HG03378 (cell line): ENCODE data around the gene MAPK12.
"Not testable (repeated sequence)": the region's sequence is repeated elsewhere in the genome, so short reads cannot be mapped to it uniquely, and the experiment has no call there.

Experiments
- ATAC-seq: cut with Tn5 transposase; IDR thresholded peaks from one replicate; pipeline ENCODE4 v1.9.1; 2021; ENCODE audit warnings: mild to moderate bottlenecking, moderate library complexity; ENCODE audit not compliant: unreplicated experiment

MAPK12 gene

DNA sequence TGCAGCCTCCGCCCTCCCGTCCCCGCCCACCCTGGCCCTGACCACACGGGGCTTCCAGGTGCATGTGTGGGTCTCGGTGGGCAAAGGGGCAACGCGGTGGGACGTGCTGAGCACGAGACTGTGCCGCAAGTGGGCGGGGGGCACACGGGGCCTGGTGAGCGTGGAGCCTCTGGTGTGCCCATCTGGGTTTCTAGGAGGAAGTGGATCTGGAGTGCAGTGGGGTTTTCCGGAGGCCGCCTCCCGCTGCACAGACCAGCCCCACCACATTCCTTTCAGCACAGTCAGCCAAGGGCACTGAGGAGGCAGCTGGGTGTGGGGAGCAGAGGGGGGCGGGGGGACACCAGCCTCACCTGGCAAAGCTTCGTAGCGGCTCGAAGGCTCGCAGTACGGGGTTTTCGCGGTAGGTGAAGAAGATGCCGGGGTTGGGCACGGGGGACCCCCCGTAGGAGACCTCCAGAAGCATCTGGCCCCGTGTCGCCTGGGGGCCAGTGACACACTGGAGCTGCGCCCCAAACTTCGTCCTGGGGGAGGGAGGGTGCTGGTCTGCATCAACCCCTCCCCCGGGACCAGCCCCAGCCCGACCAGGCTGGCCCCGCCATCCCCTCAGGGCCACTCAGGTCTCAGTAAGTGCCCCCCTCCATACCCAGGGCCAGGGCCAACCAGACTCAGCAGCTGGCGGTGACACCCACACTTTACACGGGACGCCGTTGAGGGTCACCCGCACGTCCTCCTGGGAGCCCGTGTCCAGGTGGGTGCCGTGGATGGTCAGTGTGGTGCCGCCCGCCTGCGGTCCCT lies 21.1 kb upstream of the MAPK12 start:
- no peak for ATAC-seq

GRCh38 chr22:50281957-50282356 lies 20.5 kb upstream of the MAPK12 start:
- ATAC-seq = no peak

GRCh38 chr22:50281384-50281760 lies 19.9 kb upstream of the MAPK12 start:
- ATAC-seq = no peak

- ATAC-seq = no peak
Observed at GRCh38 chr22:50280708-50281383, 19.4 kb upstream of the MAPK12 start.

DNA sequence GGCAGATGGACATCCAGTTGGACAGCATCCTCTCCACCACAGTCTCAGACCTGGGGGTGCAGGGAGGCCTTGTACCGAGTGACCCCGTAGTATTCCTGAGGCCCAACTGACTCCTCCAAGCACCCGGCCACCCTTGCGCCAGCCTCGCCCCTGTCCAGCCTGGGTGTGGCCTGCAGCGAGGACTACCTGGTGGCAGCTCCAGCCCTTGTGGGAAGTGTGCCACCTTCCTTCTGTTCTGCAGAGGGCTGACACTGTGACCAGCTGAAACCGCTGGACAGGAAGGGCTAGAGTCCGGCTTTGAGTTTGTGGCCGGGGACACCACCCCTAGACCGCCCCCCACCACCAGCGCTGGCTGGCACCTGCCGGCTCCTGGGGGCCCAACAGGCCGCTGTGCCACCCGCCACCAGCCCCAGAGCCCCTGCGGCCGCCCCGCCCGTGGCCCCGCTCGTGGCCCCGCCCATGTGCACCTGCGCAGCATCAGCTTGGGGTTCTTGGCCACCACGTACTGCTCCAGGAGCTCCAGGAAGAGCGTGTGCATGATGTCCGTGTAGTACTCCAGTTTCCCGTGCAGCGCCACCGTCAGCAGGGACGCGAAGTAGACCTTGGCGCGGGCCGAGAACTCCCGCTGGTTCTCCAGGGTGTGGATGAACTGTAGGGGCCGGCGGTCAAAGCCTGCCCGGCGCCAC lies 18.7 kb upstream of the MAPK12 start:
- ATAC-seq = no peak

DNA sequence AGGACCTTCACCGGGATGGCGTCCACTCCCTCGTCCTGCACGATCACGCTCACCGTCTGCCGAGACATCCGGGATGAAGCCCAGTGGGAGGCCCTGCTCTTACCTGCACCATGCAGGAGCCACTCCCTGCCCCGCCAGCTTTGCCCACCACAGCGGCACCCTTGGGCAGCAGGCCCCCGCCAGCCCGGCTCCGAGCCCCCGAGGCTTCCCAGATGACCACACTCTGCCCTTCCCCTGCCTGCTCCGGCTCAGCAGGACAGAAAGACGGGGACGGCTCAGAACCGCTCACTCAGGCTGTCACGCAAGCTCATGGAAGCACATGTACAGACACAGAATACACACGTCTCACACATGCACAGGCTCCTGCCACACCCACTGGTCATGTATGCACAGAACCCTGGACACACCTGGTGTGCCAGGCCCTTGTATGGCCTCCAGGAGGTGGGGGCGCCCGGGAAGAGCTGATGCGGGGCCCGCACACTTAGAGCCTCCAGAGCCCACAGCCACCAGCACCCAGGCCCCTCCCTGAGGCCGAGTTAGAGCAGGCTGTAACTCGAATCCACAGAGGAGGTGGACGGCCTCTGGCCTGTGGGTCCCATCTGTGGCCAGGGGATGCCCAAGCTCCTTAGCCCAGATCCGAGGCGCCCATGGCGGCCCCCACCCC lies 17.6 kb upstream of the MAPK12 start:
- no peak for ATAC-seq

DNA sequence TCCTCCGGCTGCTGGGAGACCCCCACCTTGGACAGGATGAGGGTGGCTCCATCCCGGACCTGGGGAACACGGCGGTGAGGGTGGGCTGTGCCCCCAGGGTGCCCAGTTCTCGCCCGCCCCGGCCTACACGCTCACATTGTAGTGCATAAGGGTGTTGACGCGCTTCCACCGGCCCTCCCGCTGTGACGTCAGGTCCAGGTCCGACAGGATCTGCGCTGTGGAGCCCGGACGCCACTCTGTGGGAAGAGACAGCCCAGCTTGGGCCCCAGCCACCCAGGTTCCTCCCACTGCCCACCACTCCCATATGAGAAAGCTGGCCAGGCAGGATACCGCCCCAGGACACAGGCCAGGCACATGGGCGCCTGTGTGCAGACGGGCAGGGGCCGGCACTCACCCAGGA lies 17.0 kb upstream of the MAPK12 start:
- no peak for ATAC-seq

DNA sequence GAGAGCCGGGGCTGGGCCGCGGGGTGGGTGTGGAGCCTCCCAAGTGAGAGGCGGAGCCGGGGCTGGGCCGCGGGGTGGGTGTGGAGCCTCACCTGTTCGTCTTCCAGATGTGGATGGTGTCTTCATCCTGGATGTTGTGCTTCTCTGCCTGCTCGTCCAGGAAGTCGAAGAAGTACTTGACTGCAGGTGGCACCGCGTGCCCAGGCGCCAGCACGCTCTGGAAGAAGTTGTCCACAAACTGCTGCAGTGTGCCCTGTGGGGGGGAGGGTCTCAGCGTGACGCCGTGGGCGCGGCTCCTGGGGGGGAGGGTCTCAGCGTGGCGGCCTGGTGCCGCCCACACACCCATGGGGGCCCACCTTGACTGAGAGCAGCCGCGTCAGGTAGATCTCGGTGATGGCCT lies 16.3 kb upstream of the MAPK12 start:
- ATAC-seq = no peak

- no peak for ATAC-seq
Observed at GRCh38 chr22:50276143-50276542, 14.7 kb upstream of the MAPK12 start.

DNA sequence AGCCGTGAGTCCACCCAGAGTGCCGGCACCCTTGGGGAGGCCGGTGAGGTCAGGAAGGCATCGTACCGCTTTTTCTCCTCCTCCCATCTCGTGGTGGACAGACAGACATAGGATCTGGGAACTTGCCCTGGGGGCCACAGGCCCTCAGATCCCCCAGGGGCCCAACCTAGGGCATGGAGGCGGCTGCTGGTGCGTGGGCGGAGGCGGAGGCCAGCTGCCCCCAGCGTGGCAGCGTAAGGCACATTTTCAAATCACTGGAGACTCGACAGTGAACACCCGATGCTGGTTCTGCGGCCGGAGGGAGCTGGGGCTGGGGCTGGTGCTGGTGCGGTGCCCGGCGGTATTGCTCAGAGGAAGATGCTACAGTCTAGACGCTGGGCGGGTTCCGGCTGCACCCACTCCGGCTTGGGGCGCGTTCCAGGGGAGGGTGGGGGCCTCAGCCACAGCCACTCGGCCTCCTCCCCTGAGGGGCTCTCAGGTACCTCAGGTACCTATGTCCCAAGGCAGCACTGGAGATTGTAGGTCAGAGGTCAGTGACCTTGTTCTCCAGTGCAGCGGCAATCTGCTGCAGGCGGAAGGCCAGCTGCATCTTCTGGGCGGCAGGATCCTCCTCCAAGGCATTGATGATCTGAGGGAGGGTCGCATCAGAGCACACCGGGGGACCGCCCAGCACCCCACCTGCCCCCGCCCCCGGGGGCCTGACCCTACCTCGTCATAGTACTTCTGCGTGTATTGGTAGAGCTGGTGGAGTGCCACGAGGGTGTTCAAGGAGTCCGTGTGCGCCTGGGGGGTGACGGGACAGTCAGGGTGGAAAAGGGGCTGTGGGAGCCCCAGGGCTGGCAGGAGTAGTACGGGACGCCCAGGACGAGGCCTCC lies 13.9 kb upstream of the MAPK12 start:
- ATAC-seq = no peak

DNA sequence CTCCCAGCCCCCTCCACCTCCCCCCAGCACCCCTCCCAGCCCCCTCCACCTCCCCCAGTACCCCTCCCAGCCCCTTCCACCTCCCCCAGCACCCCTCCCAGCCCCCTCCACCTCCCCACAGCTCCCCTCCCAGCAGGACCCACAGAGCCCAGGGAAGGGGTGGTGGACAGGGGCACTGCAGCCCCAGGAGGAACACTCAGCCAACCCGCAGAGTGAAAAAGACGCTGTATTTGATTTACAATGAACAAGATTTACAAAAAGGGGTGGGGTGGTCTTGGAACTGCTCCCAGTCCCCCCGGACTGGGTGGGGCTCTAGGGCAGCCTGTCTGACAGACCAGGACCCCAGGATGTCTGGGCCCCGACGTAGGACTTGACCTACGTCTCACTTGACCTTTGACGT lies 13.3 kb upstream of the MAPK12 start:
- ATAC-seq = no peak

- no peak for ATAC-seq
Observed at GRCh38 chr22:50274311-50274710, 12.8 kb upstream of the MAPK12 start.

DNA sequence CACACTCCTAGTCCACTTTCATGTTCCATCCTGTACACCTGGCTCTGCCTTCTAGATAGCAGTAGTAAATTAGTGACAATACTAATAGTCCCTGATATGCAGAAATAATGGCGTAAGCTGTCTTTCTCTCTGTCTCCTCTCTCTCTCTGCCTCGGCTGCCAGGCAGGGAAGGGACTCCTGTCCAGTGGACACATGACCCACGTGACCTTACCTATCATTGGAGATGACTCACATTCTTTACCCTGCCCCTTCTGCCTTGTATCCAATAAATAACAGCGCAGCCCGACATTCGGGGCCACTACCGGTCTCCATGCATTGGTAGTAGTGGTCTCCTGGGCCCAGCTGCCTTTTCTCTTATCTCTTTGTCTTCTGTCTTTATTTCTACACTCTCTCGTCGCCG lies 12.3 kb upstream of the MAPK12 start:
- ATAC-seq = not testable (repeated sequence)

- ATAC-seq = not testable (repeated sequence)
Observed at GRCh38 chr22:50273352-50273751, 11.9 kb upstream of the MAPK12 start.

GRCh38 chr22:50272044-50272802 lies 10.7 kb upstream of the MAPK12 start:
- ATAC-seq = no peak

- ATAC-seq = no peak
Observed at GRCh38 chr22:50271519-50271970, 10.1 kb upstream of the MAPK12 start.

DNA sequence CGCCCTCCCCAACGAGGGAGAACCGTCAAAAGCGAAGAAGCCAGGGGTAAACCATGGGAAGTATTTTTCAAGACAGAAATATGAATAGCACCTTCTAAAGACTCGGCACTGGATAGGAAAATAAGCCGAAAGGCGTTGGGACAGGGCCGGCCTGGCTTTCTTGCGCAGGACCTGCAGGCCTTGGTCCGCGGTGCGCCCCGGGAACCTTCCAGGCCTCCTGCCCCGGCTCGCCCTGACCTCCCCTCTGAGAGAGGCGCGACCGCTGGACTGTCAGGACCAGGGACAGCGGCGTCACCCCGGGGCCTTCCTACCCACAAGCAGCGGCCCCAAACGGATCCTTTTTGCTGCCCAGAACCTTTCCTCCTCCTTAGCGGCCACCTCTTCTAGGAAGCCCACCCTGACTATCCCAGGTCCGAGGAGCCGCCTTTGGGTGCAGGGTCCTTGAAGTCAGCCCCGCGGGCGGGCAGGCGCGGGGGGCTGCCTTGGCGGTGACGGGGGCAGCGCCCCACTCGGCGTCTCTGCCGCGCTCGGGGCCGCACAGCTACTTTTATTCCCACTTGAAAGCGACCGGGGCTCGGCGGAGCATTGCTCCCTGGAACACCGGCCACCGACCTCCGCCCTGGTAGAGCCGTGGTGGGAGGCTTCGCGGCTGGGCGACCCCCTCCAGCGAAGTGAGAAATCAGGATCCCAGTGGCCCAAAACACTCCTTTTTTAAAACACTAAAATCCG lies 9.3 kb upstream of the MAPK12 start:
- ATAC-seq = no peak

DNA sequence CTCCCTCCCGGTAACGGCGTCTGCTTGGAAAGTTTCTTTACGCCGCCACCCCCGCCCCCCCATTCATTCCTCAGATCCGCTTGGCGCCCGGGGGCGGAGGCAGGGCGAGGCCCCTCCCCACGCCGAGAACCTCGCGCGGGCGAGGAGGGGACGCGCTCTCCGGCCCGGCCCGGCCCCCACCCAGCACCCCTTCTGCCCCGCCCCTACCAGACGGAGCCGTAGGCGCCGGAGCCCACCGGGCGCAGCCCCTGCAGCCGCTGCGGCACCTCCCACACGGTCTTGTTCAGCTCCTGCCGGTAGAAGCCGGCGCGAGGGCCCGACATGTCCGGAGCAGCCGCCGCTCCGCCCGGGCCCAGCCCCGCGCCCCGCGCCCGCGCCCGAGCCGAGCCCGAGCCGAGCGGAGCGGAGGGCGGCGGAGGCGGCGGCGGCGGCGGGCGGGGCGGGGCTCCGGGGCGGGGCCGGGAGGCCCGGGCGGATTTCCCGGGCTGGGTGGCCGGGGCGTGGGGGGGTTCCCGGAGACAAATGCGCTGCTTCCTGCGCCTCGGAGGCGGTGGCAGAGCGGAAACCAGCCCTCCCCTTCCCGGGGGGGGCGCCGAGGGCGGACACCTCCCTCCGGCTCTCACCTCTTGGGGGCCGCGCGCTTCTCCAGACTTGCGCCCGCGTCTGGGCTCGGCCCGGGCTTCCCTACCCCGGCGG lies 8.6 kb upstream of the MAPK12 start, which contains the start of gene MAPK11:
Gene MAPK11, minus strand, starts transcription at position 411 of the 696 bp plus-strand sequence. Its CDS starts 88 bp downstream, at position 323.
- no peak for ATAC-seq
